ENCODE data around the gene GPD1L. TPM values are rescaled to one million over a fixed set of nuclear protein-coding genes. Genes with fewer than 3 reads are reported as not detected.

Gene GPD1L
- polyA plus RNA-seq, 1 donor (not counting 4 experiments of a cell fraction or from before 2014, with no cell fraction given) = 4.5 TPM

GRCh38 chr3:32215185-32215584, 108.8 kb downstream of the GPD1L start:
- no peak overlapping the region for H3K4me3 ChIP-seq (ENCODE audit: control insufficient read depth in 2 of 3, extremely low read depth in 1 of 3, insufficient read depth in 2 of 3, low read depth in 1 of 3, low read length in 3 of 3)
- H4K20me1 ChIP-seq (ENCODE audit: control insufficient read depth, extremely low read depth, insufficient read depth, low read length) = no peaks in the 10 kb centered on the region
- H3K4me2 ChIP-seq (ENCODE audit: control insufficient read depth, extremely low read depth, insufficient read depth, low read depth, low read length) = no peak overlapping the region
- H3K9me3 ChIP-seq (ENCODE audit: control insufficient read depth, low read depth, low read length) = no peaks in the 10 kb centered on the region
- FAIRE-seq = no peak
- no peak overlapping the region for H3K27ac ChIP-seq (ENCODE audit: control insufficient read depth, insufficient read depth, low read length)
- H3K9ac ChIP-seq (ENCODE audit: control insufficient read depth, extremely low read depth, insufficient read depth, low read length) = no peak overlapping the region
- no peaks in the 10 kb centered on the region for H3K79me2 ChIP-seq (ENCODE audit: control insufficient read depth, insufficient read depth, low read length)
- DNase-seq (ENCODE audit: low read depth, low spot score) = no peak
- no peaks in the 10 kb centered on the region for H3K4me1 ChIP-seq (ENCODE audit: control insufficient read depth, extremely low read depth, insufficient read depth, low read length)
- H3K36me3 ChIP-seq (ENCODE audit: control insufficient read depth in 2 of 2, extremely low read depth in 1 of 2, insufficient read depth in 2 of 2, low read length in 2 of 2) = no peaks in the 10 kb centered on the region
- no peaks in the 10 kb centered on the region for H3K9me1 ChIP-seq (ENCODE audit: control insufficient read depth, extremely low read depth, insufficient read depth, low read length)
- TF ChIP-seq EZH2 (IDR thresholded peaks at IDR 0.05; ENCODE audit: low read length) (no peak), CTCF (optimal IDR thresholded peaks at IDR 0.05 in 1 of 3, IDR thresholded peaks at IDR 0.05 in 1 of 3, conservative IDR thresholded peaks at IDR 0.05 in 1 of 3; ENCODE audit: extremely low read depth in 1 of 3, insufficient read depth in 2 of 3, low read length in 3 of 3) (no peak)
- dilution Hi-C loops (cut with MboI; ENCODE audit: extremely low pct_ligation_motif_present, low sequenced_read_pairs) = no loop called here
- peaks cover 5% of the 10 kb centered on the region for H3K27me3 ChIP-seq (ENCODE audit: control insufficient read depth, extremely low read depth, insufficient read depth, low read length)
- no peak overlapping the region for H2AFZ ChIP-seq (ENCODE audit: control insufficient read depth, low read length)

GRCh38 chr3:32216172-32216783, 109.9 kb downstream of the GPD1L start:
- Histone ChIP-seq H3K36me3 (ENCODE audit: control insufficient read depth in 2 of 2, extremely low read depth in 1 of 2, insufficient read depth in 2 of 2, low read length in 2 of 2) (no peaks in the 10 kb centered on the region), H3K9me1 (ENCODE audit: control insufficient read depth, extremely low read depth, insufficient read depth, low read length) (no peaks in the 10 kb centered on the region), H3K27me3 (ENCODE audit: control insufficient read depth, extremely low read depth, insufficient read depth, low read length) (peaks cover 5% of the 10 kb centered on the region), H3K27ac (ENCODE audit: control insufficient read depth, insufficient read depth, low read length) (no peak overlapping the region), H3K4me2 (ENCODE audit: control insufficient read depth, extremely low read depth, insufficient read depth, low read depth, low read length) (no peak overlapping the region), H3K9ac (ENCODE audit: control insufficient read depth, extremely low read depth, insufficient read depth, low read length) (no peak overlapping the region), H2AFZ (ENCODE audit: control insufficient read depth, low read length) (no peak overlapping the region), H4K20me1 (ENCODE audit: control insufficient read depth, extremely low read depth, insufficient read depth, low read length) (no peaks in the 10 kb centered on the region), H3K4me1 (ENCODE audit: control insufficient read depth, extremely low read depth, insufficient read depth, low read length) (no peaks in the 10 kb centered on the region), H3K79me2 (ENCODE audit: control insufficient read depth, insufficient read depth, low read length) (no peaks in the 10 kb centered on the region), H3K4me3 (ENCODE audit: control insufficient read depth in 2 of 3, extremely low read depth in 1 of 3, insufficient read depth in 2 of 3, low read depth in 1 of 3, low read length in 3 of 3) (no peak overlapping the region), H3K9me3 (ENCODE audit: control insufficient read depth, low read depth, low read length) (no peaks in the 10 kb centered on the region)
- TF ChIP-seq EZH2 (IDR thresholded peaks at IDR 0.05; ENCODE audit: low read length) = no peak
- no peak for TF ChIP-seq CTCF (optimal IDR thresholded peaks at IDR 0.05 in 1 of 3, IDR thresholded peaks at IDR 0.05 in 1 of 3, conservative IDR thresholded peaks at IDR 0.05 in 1 of 3; ENCODE audit: extremely low read depth in 1 of 3, insufficient read depth in 2 of 3, low read length in 3 of 3)
- FAIRE-seq (no peak), DNase-seq (ENCODE audit: low read depth, low spot score) (no peak)
- dilution Hi-C loops (cut with MboI; ENCODE audit: extremely low pct_ligation_motif_present, low sequenced_read_pairs) = no loop called here

All from keratinocyte (primary cell).